Prostate gland (tissue), 2 donors: ENCODE results near the gene SMYD3. TPM values are rescaled to one million over a fixed set of nuclear protein-coding genes. Genes with fewer than 3 reads are reported as not detected.

Experiments
- DNase-seq: peaks from one replicate; pipeline ENCODE4 v3.0.0-alpha.2; 2019; ENCODE audit warnings: low spot score
- H3K27ac ChIP-seq, 2 donors: fragments of 200-600 bp; sonication (generic); 2 replicates each; pipeline ENCODE4 v1.5.1; 2017 to 2019
- H3K27me3 ChIP-seq: fragments of 200-600 bp; sonication (generic); replicated peaks from 2 replicates; pipeline ENCODE4 v1.5.1; 2019; ENCODE audit not compliant: insufficient read depth
- H3K36me3 ChIP-seq, 2 donors: fragments of 200-600 bp; sonication (generic); 1 replicate in 1 of 2; 2 replicates in 1 of 2; pipeline versions ENCODE4 v1.5.1 to v1.8.1; 2017 to 2019
- H3K4me1 ChIP-seq: fragments of 200-600 bp; sonication (generic); replicated peaks from 2 replicates; pipeline ENCODE4 v1.5.1; 2019
- H3K4me3 ChIP-seq, 2 donors: fragments of 200-600 bp; sonication (generic); 2 replicates each; pipeline ENCODE4 v1.5.1; 2017 to 2019
- H3K9me3 ChIP-seq: fragments of 200-600 bp; sonication (generic); 2 replicates; pipeline ENCODE4 v1.5.1; 2017
- CTCF ChIP-seq, 4 experiments: fragments of 200-600 bp in 2 of 4; fragments of 450-650 bp in 2 of 4; sonication (generic) in 2 of 4; IDR thresholded peaks; 1 replicate in 3 of 4; 2 replicates in 1 of 4; pipeline ENCODE4 v1.5.1; 2016 to 2019; ENCODE audit warnings: antibody characterized with exemption in 4 of 4, mild to moderate bottlenecking in 2 of 4, moderate library complexity in 2 of 4
- POLR2A ChIP-seq: fragments of 450-650 bp; IDR thresholded peaks from one replicate; pipeline ENCODE4 v1.6.1; 2016; ENCODE audit warnings: antibody characterized with exemption, mild to moderate bottlenecking
- POLR2AphosphoS5 ChIP-seq: sonication (generic); formaldehyde crosslinking; IDR thresholded peaks from one replicate; pipeline ENCODE4 v1.6.1; 2017; ENCODE audit warnings: antibody characterized with exemption
- WGBS: methylation state at CpG from one replicate; pipeline ENCODE4 v1.1.5; 2018; 5-methylcytosine and 5-hydroxymethylcytosine counted together
- intact Hi-C: fragments of 100-400 bp; cut with DNase I; formaldehyde crosslinking; loops from one replicate; pipeline ENCODE4 v1.14.2; 2022
- total RNA-seq, 2 donors: library from RNA; depleted of rRNA; stranded (reverse); fragments of >200 nt; gene quantifications; one replicate each; pipeline ENCODE4 v1.1.0, GENCODE V29; 2016

Gene SMYD3
- total RNA-seq, 2 donors from 2014 or later, result 19.8 to 23.9 TPM

- no peaks in the 10 kb centered on the region for H3K9me3 ChIP-seq
- H3K4me1 ChIP-seq, result no peaks in the 10 kb centered on the region
- DNase-seq, result no peak
- intact Hi-C loops, result no loop called here
- H3K27ac ChIP-seq, result no peak overlapping the region
- TF ChIP-seq POLR2A, result no peak
- no peak for TF ChIP-seq POLR2AphosphoS5
- no peak for TF ChIP-seq CTCF (IDR thresholded peaks at IDR 0.05)
- no peaks in the 10 kb centered on the region for H3K36me3 ChIP-seq
- H3K4me3 ChIP-seq, result no peak overlapping the region
- WGBS, result 94% methylated on average over 10 of the region's 10 CpGs
- no peaks in the 10 kb centered on the region for H3K27me3 ChIP-seq
Measured at GRCh38 chr1:246512635-246513034, 5.6 kb upstream of the SMYD3 start.

GRCh38 chr1:246512230-246512629 lies 5.2 kb upstream of the SMYD3 start:
- Histone ChIP-seq H3K27ac (no peak overlapping the region), H3K9me3 (no peaks in the 10 kb centered on the region), H3K36me3 (no peaks in the 10 kb centered on the region), H3K4me1 (no peaks in the 10 kb centered on the region), H3K27me3 (no peaks in the 10 kb centered on the region), H3K4me3 (no peak overlapping the region)
- intact Hi-C loops, result no loop called here
- DNase-seq, result no peak
- WGBS, result 92% methylated on average over 7 of the region's 7 CpGs
- TF ChIP-seq POLR2A (no peak), POLR2AphosphoS5 (no peak), CTCF (IDR thresholded peaks at IDR 0.05) (no peak)

DNA sequence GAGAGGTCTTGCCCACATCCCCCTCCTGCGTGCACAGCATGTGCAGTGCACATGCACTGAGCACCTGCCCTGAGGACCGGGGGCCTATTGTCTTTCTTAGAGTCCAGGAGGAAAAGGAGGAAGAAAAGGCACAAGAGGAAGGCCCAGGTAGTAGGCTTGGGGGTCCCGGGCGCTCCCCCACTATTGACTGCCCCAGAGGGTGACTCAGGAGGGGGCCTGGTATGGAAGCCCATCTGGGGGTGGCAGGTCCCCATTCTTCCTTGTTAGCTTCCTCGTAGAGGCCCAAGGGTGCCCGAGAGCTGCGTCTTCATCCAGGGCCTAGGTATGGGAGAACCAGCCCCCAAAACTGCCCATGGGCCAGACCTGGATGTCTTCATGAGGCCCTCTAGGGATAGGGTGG lies 4.1 kb upstream of the SMYD3 start:
- TF ChIP-seq POLR2A (no peak), CTCF (IDR thresholded peaks at IDR 0.05) (no peak), POLR2AphosphoS5 (no peak)
- Histone ChIP-seq H3K9me3 (no peaks in the 10 kb centered on the region), H3K4me1 (no peaks in the 10 kb centered on the region), H3K27ac (no peak overlapping the region), H3K4me3 (no peak overlapping the region), H3K36me3 (no peaks in the 10 kb centered on the region), H3K27me3 (no peaks in the 10 kb centered on the region)
- DNase-seq, result no peak
- over 99% methylated on average over 7 of the region's 7 CpGs for WGBS
- intact Hi-C loops, result no loop called here

DNA sequence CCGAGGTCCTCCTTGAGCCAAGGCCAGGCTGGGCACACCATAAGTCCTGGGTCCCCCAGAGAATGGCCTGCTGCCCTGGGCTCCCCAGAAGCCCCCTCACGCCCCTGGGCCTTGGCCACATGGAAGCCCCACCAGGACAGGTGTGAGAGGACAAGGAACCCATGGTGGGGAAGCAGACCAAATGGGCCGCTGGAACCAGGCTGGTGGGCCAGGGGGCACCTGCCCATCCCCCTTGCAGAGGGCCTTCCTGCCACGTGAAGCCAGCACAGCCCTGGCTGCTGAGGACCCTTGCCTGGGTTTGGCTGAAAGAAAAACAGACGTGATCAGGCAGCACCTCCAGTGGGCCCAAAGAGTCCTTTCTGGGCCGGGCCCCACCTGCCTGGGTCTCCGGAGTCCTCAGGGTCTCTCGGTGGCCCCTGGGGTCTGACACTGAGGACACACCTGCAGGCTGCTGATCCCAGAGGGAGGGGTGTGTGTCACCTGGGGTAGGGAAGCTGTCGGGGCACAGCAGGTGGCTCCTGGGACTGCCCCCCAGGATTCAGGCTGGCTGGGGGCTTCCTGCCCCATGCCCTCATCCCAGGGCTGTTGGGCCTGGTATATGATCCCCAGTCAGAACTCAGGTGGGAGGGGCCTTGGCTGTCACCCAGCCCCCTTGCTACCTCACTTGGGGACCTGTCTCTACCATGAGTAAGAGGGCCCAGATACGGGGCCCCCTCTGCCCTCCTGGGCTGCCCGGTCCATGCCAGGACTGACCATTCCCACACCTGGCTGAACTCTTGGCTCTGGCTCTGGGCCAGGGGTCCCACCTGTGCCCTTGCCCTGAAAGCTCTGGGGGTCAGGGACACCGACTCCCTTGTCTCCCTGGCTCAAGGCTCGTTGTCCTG lies 3.3 kb upstream of the SMYD3 start:
- Histone ChIP-seq H3K9me3 (no peaks in the 10 kb centered on the region), H3K27ac (no peak overlapping the region), H3K4me3 (no peak overlapping the region), H3K27me3 (no peaks in the 10 kb centered on the region), H3K4me1 (no peaks in the 10 kb centered on the region), H3K36me3 (no peaks in the 10 kb centered on the region)
- no peak for DNase-seq
- intact Hi-C loops, result no loop called here
- WGBS, result 87% methylated on average over 13 of the region's 13 CpGs
- TF ChIP-seq POLR2A (no peak), POLR2AphosphoS5 (no peak)

DNA sequence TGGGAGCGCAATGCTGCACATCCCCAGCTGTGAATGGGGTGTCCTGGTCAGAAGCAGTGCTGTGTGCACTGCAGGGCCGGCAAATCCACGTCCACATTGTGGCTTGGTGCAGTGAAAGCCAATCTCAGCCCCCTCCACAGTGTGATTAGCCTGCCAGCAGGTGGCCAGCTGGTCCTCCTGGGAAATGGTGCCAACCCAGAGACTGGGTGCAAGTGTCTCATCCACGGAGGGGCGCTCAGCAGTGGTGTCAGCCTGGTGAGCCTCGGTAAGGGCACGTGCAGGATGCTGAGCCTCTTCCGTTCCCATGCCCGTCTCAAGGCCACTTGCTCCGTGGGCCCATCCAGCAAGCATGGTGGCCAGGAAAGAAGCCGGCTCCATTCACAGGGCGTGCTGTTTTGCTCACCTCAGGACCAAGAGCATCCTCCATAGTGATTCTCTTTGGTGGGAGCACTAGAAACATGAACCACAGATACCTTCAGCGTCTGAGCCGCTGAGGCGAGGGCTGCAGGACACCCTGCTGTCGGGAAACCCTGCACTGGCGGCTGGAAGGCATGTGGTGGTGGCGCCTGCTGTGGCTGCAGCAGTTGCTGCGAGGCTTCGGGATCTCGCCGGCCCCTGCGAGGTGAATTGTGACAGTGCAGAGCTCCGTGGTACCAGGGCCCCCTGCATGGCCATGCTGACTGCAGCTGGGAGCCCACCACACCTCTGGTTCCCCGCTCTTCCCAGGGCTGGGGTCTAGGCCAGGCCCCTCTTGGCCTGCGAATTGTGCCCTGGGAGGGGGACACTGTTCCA lies 2.0 kb upstream of the SMYD3 start:
- intact Hi-C loops, result loop anchor here (5.0 kb wide), 2 partner anchors 188 to 243 kb away; no protein-coding TSS in a partner anchor
- Histone ChIP-seq H3K4me3 (no peak overlapping the region), H3K27me3 (no peaks in the 10 kb centered on the region), H3K9me3 (no peaks in the 10 kb centered on the region), H3K36me3 (no peaks in the 10 kb centered on the region), H3K27ac (no peak overlapping the region), H3K4me1 (no peaks in the 10 kb centered on the region)
- 95% methylated on average over 25 of the region's 26 CpGs for WGBS
- DNase-seq, result no peak
- TF ChIP-seq POLR2AphosphoS5, result no peak
- no peak for TF ChIP-seq CTCF (IDR thresholded peaks at IDR 0.05)
- TF ChIP-seq POLR2A, result no peak
